WI38 (cell line): ENCODE data around the gene ME3.

Source experiments
- H3K4me3 ChIP-seq: 2 replicates; pipeline ENCODE4 v1.5.1; 2011; ENCODE audit warnings: low read depth, mild to moderate bottlenecking, control low read depth, low read length
- TF ChIP-seq, protein P1 (sequence below): IDR thresholded peaks from 2 replicates; pipeline ENCODE4 v1.5.1; 2012; ENCODE audit warnings: low read depth, mild to moderate bottlenecking, control low read depth, low read length

ME3 gene

DNA sequence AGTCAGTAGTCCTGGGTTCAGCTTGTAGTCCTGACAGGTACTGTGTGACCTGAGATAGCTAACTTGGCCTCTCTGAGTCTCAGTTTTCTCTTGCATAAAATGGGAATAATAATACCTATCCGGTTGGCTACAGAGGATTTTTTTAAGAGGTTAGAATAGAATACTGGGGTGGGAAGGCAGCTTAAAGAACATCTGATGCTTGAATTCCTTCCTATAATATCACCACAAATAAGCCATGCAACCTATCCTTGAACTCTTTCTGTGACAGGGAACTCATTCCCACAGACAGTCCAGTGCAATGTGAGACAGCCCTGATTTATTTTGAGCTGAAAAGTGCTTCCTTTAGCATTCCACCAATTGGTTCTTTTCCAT is 187.6 kb downstream of the ME3 start:
- TF ChIP-seq, protein P1, sequence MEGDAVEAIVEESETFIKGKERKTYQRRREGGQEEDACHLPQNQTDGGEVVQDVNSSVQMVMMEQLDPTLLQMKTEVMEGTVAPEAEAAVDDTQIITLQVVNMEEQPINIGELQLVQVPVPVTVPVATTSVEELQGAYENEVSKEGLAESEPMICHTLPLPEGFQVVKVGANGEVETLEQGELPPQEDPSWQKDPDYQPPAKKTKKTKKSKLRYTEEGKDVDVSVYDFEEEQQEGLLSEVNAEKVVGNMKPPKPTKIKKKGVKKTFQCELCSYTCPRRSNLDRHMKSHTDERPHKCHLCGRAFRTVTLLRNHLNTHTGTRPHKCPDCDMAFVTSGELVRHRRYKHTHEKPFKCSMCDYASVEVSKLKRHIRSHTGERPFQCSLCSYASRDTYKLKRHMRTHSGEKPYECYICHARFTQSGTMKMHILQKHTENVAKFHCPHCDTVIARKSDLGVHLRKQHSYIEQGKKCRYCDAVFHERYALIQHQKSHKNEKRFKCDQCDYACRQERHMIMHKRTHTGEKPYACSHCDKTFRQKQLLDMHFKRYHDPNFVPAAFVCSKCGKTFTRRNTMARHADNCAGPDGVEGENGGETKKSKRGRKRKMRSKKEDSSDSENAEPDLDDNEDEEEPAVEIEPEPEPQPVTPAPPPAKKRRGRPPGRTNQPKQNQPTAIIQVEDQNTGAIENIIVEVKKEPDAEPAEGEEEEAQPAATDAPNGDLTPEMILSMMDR: no peak
- H3K4me3 ChIP-seq: no peak overlapping the region

DNA sequence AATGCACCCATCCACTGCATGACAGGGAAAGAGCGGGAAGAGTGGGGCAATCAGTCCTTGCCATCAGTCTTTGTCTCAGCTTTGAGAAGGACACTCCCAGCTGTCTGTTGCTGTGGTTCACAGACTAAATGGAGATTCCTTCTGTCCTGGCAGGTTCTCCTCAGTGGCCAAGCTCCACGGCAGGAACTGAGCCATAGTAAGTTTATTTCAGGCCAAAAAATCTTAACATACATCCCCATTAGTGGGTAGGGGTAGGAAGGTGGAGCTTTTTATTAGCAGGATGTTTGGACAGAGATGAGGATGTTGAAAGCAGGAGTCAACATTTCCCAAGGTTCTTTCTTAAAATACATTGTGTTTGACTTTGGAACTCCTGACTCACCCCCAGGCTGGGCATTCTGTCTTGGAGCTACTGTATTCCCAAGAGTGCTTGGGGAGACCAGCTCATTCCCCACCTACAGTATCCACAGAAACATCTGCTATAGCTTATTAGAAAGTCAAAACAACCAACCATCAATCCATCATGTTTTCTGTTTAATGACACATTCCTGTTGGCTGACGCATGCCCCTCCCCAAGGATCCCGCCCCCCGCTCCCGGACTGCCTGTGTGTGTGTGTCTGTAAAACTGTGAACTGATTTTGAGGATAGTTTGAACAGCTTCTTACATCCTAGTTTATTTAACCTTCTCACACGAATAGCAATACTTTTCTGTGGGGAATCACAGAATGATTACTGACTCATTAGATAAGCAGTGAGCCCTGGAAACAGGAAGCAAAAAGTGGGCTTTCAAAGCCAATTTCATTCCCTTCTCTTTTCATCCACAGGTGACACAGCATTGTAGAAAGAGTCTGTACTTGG is 188.2 kb downstream of the ME3 start:
- TF ChIP-seq, protein P1: no peak
- H3K4me3 ChIP-seq: no peak overlapping the region

DNA sequence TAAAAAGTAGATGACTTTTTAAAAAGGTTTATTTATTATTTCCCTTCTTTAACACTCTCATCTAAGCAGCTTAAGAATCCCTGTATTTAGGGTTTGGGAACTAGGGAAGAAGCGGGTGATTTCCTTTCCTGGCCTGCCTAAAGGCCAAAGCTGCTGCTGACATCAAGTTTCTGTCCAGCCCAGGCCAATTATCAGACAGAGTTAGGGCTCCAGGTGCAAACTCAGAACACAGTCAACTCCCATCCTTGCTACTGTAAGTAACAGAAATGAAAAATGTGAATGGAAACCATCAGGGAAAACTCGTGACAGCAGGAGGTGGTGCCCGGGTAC is 188.8 kb downstream of the ME3 start:
- no peak overlapping the region for H3K4me3 ChIP-seq
- TF ChIP-seq, protein P1: no peak

DNA sequence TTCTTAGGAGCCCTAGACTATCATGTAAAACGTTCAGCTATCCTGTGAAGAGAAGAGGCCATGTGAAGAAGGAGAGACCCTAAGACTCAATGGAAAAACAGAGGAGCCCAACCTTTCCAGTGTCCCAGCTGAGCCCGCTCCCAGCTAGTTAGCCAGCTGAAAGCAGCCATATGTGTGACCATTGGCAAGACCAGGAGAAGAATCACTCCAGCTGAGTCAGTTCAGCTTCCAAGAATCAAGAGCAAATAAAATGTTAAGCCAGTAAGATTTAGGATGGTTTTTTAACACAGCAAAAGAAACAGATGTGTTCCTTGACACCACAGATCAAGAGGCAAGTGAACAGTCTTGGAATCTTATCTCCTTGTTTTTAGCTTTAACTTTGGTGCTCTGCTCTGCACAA is 189.7 kb downstream of the ME3 start:
- no peak overlapping the region for H3K4me3 ChIP-seq
- TF ChIP-seq, protein P1: no peak

DNA sequence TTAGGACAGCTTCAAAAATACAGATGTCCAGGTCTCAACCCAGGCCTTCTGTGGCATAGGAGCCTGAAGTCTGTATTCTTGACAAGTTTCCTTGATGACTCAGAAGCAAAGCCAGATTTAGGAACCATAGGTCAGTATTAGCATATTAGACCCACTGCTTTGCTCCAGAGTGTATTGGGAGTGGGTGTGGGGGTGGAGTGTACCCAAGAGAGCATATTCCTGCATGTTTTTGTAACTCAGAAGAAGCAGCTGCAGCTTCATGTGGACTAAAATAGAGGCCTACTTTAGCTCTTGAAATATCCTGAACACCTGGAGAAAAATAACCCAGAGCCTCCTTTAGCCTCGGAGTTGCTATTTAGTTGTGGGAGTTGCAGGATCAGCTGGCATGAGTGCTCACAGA is 191.0 kb downstream of the ME3 start:
- no peak overlapping the region for H3K4me3 ChIP-seq
- TF ChIP-seq, protein P1: no peak

DNA sequence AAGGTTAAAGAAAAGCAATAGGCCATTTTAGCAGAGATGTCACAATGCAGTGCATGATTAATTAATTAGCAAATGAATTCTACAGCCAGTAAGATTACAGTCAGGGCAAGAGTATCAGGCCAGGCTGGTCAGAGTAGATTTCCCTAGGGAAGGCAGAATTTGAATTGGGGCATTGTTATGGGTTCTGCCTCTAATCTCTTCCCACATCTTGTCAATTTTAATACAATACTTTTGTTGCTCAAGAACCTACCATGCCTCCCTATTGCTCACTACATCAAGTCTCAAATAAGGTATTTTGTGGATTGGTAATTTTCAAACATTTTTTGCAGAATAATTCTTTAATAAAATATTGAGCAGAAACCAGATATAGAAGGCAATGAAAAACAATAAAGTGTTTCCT is 194.1 kb downstream of the ME3 start:
- no peak overlapping the region for H3K4me3 ChIP-seq
- TF ChIP-seq, protein P1: no peak

DNA sequence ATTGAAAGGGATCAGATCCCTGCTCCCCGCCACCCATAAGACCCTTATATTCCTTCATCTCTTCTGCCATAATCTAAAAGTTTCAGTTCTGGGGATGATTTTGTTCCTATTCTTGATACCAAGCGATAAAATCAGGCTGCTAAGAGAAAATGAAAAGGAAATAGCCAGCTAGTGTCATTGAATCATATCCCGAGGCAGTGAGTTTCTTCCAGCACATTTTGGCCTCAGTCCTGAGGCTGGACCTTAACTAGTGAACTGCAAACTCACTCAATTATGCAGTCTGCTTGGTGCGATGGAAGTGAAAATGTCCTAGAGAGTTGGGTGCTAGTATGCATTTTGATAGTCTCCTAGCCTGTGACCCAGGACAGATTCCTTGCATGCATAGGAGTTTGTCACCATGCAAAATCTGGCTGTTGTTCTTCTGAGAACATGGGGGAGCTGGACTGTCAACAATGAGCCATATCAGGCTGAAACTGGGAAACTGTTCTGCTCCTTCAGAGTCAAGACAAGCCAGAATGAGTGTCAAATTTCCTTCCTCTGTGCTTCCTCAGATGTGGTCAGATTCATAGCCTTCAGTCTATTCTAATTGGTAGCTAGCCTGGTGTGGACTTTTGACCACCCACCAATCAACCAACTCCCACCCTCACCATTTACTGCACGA is 194.8 kb downstream of the ME3 start:
- no peak overlapping the region for H3K4me3 ChIP-seq
- TF ChIP-seq, protein P1: no peak
